ENCODE results near the gene PRSS53. TPM values are rescaled to one million over a fixed set of nuclear protein-coding genes. Genes with fewer than 3 reads are reported as not detected.
A peak's percentile ranks its signal among the peaks of the same experiment; 100 is the strongest.

The PRSS53 gene
- total RNA-seq, 1 donor from 2014 or later, result 5.1 TPM

GRCh38 chr16:31042866-31043265 is 45.9 kb downstream of the PRSS53 start:
- Mint-ChIP-seq H3K4me1 (ENCODE audit: unreplicated experiment) (no peaks in the 10 kb centered on the region), H3K4me3 (no peak overlapping the region), H3K9me3 (no peaks in the 10 kb centered on the region), H3K36me3 (no peaks in the 10 kb centered on the region), H3K27me3 (no peaks in the 10 kb centered on the region), H3K27ac (no peak overlapping the region)
- DNase-seq (ENCODE audit: extremely low spot score, unreplicated experiment), result no peak
- no peak for TF ChIP-seq CTCF (conservative IDR thresholded peaks at IDR 0.05)

DNA sequence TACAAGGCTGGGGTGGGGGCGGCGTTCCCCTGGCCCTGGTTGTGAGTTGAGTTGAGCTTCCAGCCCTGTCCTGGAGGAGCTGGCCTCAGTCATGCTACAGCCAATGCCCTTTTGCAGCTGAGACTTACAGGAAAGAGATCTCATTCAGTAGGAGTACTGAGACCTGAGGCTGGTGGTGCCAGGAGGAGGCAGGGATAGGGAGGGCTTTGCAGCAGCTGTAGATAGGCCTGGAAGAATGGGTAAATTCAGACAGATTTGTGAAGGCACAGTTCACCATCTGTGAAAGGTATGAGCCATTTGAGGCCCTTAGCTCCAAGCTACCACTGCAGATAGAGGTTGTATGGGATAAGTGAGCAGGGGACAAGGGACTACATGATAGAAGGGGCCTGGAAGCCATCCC is 49.8 kb downstream of the PRSS53 start:
- Mint-ChIP-seq H3K27ac (no peak overlapping the region), H3K4me3 (no peak overlapping the region), H3K9me3 (no peaks in the 10 kb centered on the region), H3K27me3 (no peaks in the 10 kb centered on the region), H3K4me1 (ENCODE audit: unreplicated experiment) (no peaks in the 10 kb centered on the region), H3K36me3 (no peaks in the 10 kb centered on the region)
- TF ChIP-seq CTCF (conservative IDR thresholded peaks at IDR 0.05), result no peak
- DNase-seq (ENCODE audit: extremely low spot score, unreplicated experiment), result no peak

GRCh38 chr16:31036691-31037090 is 52.1 kb downstream of the PRSS53 start:
- Mint-ChIP-seq H3K27ac (no peak overlapping the region), H3K36me3 (no peaks in the 10 kb centered on the region), H3K4me3 (peak overlapping the region; percentile 57), H3K27me3 (no peaks in the 10 kb centered on the region), H3K4me1 (ENCODE audit: unreplicated experiment) (no peaks in the 10 kb centered on the region), H3K9me3 (no peaks in the 10 kb centered on the region)
- TF ChIP-seq CTCF (conservative IDR thresholded peaks at IDR 0.05), result no peak
- DNase-seq (ENCODE audit: extremely low spot score, unreplicated experiment), result no peak

GRCh38 chr16:31033709-31034492 is 54.8 kb downstream of the PRSS53 start:
- Mint-ChIP-seq H3K4me3 (peak overlapping the region; percentile 97), H3K27ac (peak overlapping the region; percentile 92), H3K9me3 (no peaks in the 10 kb centered on the region), H3K4me1 (ENCODE audit: unreplicated experiment) (no peaks in the 10 kb centered on the region), H3K27me3 (no peaks in the 10 kb centered on the region), H3K36me3 (no peaks in the 10 kb centered on the region)
- TF ChIP-seq CTCF (conservative IDR thresholded peaks at IDR 0.05), result no peak
- peak; percentile 83 for DNase-seq (ENCODE audit: extremely low spot score, unreplicated experiment)

Other genes with a start within 250 kb of the PRSS53 start
- 26.3 and 35.0 TPM in 2 replicates for gene BCL7C, start 194.9 kb downstream of the PRSS53 start, total RNA-seq (ENCODE audit: low replicate concordance)
- 2.5 and 3.1 TPM in 2 replicates for gene CTF1, start 192.3 kb downstream of the PRSS53 start, total RNA-seq (ENCODE audit: low replicate concordance)
- 29.0 and 46.4 TPM in 2 replicates for gene FBXL19, start 165.4 kb downstream of the PRSS53 start, total RNA-seq (ENCODE audit: low replicate concordance)
- 18.7 and 19.4 TPM in 2 replicates for gene ORAI3, start 139.9 kb downstream of the PRSS53 start, total RNA-seq (ENCODE audit: low replicate concordance)
- 19.3 and 25.0 TPM in 2 replicates for gene SETD1A, start 131.2 kb downstream of the PRSS53 start, total RNA-seq (ENCODE audit: low replicate concordance)
- 5.8 and 6.9 TPM in 2 replicates for gene HSD3B7, start 103.7 kb downstream of the PRSS53 start, total RNA-seq (ENCODE audit: low replicate concordance)
- gene STX1B, start 78.3 kb downstream of the PRSS53 start, total RNA-seq (ENCODE audit: low replicate concordance), result 1.0 and 9.9 TPM in 2 replicates
- 35.3 and 38.5 TPM in 2 replicates for gene STX4, start 55.4 kb downstream of the PRSS53 start, total RNA-seq (ENCODE audit: low replicate concordance)
- gene ZNF668, start 14.7 kb downstream of the PRSS53 start, total RNA-seq (ENCODE audit: low replicate concordance), result 10.5 and 13.4 TPM in 2 replicates
- 21.0 and 27.2 TPM in 2 replicates for gene ZNF646, start 14.5 kb downstream of the PRSS53 start, total RNA-seq (ENCODE audit: low replicate concordance)
- 70.1 and 78.9 TPM in 2 replicates for gene VKORC1, start 5.9 kb upstream of the PRSS53 start, total RNA-seq (ENCODE audit: low replicate concordance)
- 38.5 and 44.5 TPM in 2 replicates for gene BCKDK, start 19.4 kb upstream of the PRSS53 start, total RNA-seq (ENCODE audit: low replicate concordance)
- 54.4 and 70.3 TPM in 2 replicates for gene KAT8, start 28.7 kb upstream of the PRSS53 start, total RNA-seq (ENCODE audit: low replicate concordance)
- 84.7 and 205 TPM in 2 replicates for gene PRSS8, start 46.8 kb upstream of the PRSS53 start, total RNA-seq (ENCODE audit: low replicate concordance)
- gene PRSS36, start 61.1 kb upstream of the PRSS53 start, total RNA-seq (ENCODE audit: low replicate concordance), result 1.8 and 2.0 TPM in 2 replicates
- gene FUS, start 91.2 kb upstream of the PRSS53 start, total RNA-seq (ENCODE audit: low replicate concordance), result 400 and 654 TPM in 2 replicates
- 8.2 and 14.5 TPM in 2 replicates for gene PYCARD, start 113.8 kb upstream of the PRSS53 start, total RNA-seq (ENCODE audit: low replicate concordance)
- 0.02 TPM in 1 of 2 replicates, not detected in the other for gene TRIM72, start 125.2 kb upstream of the PRSS53 start, total RNA-seq (ENCODE audit: low replicate concordance)
- gene PYDC1, start 128.2 kb upstream of the PRSS53 start, total RNA-seq (ENCODE audit: low replicate concordance), result not detected in 2 replicates
- gene ITGAM, start 171.0 kb upstream of the PRSS53 start, total RNA-seq (ENCODE audit: low replicate concordance), result 0.36 TPM in 1 of 2 replicates, not detected in the other